IPS-20b (cell line): ENCODE measurements around the gene SH3PXD2B.
"Not testable (repeated sequence)": the region's sequence is repeated elsewhere in the genome, so short reads cannot be mapped to it uniquely, and the experiment has no call there.

ENCODE experiments used
- H3K27ac ChIP-seq: one replicate; pipeline ENCODE4 v1.5.1; 2013; ENCODE audit warnings: low read length
- H3K27me3 ChIP-seq: 2 replicates; pipeline ENCODE4 v1.6.1; 2013; ENCODE audit warnings: mild to moderate bottlenecking, low read length, inconsistent platforms; ENCODE audit not compliant: insufficient read depth
- H3K36me3 ChIP-seq: 2 replicates; pipeline ENCODE4 v1.6.1; 2013; ENCODE audit warnings: low read depth, mild to moderate bottlenecking, inconsistent platforms, low read length, moderate library complexity; ENCODE audit not compliant: insufficient read depth
- H3K4me1 ChIP-seq: 2 replicates; pipeline ENCODE4 v1.6.1; 2013; ENCODE audit warnings: mild to moderate bottlenecking, control low read depth, inconsistent platforms, low read length, moderate library complexity; ENCODE audit not compliant: insufficient read depth
- H3K4me3 ChIP-seq: 2 replicates; pipeline ENCODE4 v1.5.1; 2013; ENCODE audit warnings: mild to moderate bottlenecking, low read length, inconsistent platforms
- H3K9ac ChIP-seq: 2 replicates; pipeline ENCODE4 v1.6.1; 2013; ENCODE audit warnings: low read depth, mild to moderate bottlenecking, inconsistent platforms, low read length, moderate library complexity
- H3K9me3 ChIP-seq: 2 replicates; pipeline ENCODE4 v1.6.1; 2013; ENCODE audit warnings: mild to moderate bottlenecking, low read depth, low read length, inconsistent platforms; ENCODE audit not compliant: insufficient read depth

The SH3PXD2B gene

GRCh38 chr5:172288465-172288864, 165.9 kb downstream of the SH3PXD2B start:
- Histone ChIP-seq H3K9me3 (no peaks in the 10 kb centered on the region), H3K4me3 (no peak overlapping the region), H3K27ac (no peak overlapping the region), H3K9ac (no peak overlapping the region), H3K36me3 (no peaks in the 10 kb centered on the region), H3K4me1 (peaks cover 7% of the 10 kb centered on the region; the same call in 1 of the 2 replicates), H3K27me3 (no peaks in the 10 kb centered on the region; the same call in 1 of the 2 replicates)

- H3K9me3 ChIP-seq, H3K27me3 ChIP-seq, H3K36me3 ChIP-seq, H3K4me3 ChIP-seq, H3K9ac ChIP-seq, H3K4me1 ChIP-seq, H3K27ac ChIP-seq: not testable (repeated sequence)
These were observed 167.2 kb downstream of the SH3PXD2B start for GRCh38 chr5:172287140-172287539.

- no peaks in the 10 kb centered on the region for H3K36me3 ChIP-seq
- H3K9me3 ChIP-seq = no peaks in the 10 kb centered on the region
- H3K4me3 ChIP-seq = peak overlapping the region; percentile 88
- H3K9ac ChIP-seq = peak overlapping the region; percentile 92; the same call in 1 of the 2 replicates
- no peak overlapping the region for H3K27ac ChIP-seq
- no peaks in the 10 kb centered on the region; the same call in 1 of the 2 replicates for H3K27me3 ChIP-seq
- H3K4me1 ChIP-seq = peaks cover 12% of the 10 kb centered on the region; the same call in 1 of the 2 replicates
These were observed 168.8 kb downstream of the SH3PXD2B start for GRCh38 chr5:172285226-172286143.

- Histone ChIP-seq H3K27me3 (no peaks in the 10 kb centered on the region; the same call in 1 of the 2 replicates), H3K36me3 (0 out of 2 replicates have a peak, but pooled peaks cover 2% of the 10 kb centered on the region), H3K27ac (peak overlapping the region; percentile 45), H3K4me1 (peaks cover 12% of the 10 kb centered on the region; the same call in 1 of the 2 replicates), H3K9ac (peak overlapping the region; percentile 92), H3K9me3 (no peaks in the 10 kb centered on the region), H3K4me3 (peak overlapping the region; percentile 88)
These were observed 169.7 kb downstream of the SH3PXD2B start for GRCh38 chr5:172284611-172284980.

- H3K27ac ChIP-seq = peak overlapping the region; percentile 45
- peak overlapping the region; percentile 92 for H3K9ac ChIP-seq
- peaks cover 7% of the 10 kb centered on the region; the same call in 1 of the 2 replicates for H3K36me3 ChIP-seq
- H3K4me3 ChIP-seq = peak overlapping the region; percentile 95
- peaks cover 12% of the 10 kb centered on the region; the same call in 1 of the 2 replicates for H3K4me1 ChIP-seq
- H3K9me3 ChIP-seq = no peaks in the 10 kb centered on the region
- no peaks in the 10 kb centered on the region; the same call in 1 of the 2 replicates for H3K27me3 ChIP-seq
These were observed 170.3 kb downstream of the SH3PXD2B start for GRCh38 chr5:172283862-172284610.

- Histone ChIP-seq H3K9me3 (no peaks in the 10 kb centered on the region), H3K4me1 (peaks cover 12% of the 10 kb centered on the region; the same call in 1 of the 2 replicates), H3K4me3 (peak within 1 kb of the TSS; percentile 95), H3K36me3 (peaks cover 8% of the 10 kb centered on the region; the same call in 1 of the 2 replicates), H3K27me3 (no peaks in the 10 kb centered on the region; the same call in 1 of the 2 replicates), H3K9ac (peak within 1 kb of the TSS; percentile 93), H3K27ac (peak within 1 kb of the TSS; percentile 45)
These were observed 171.1 kb downstream of the SH3PXD2B start, which contains the start of gene UBTD2 for GRCh38 chr5:172283020-172283861. Gene UBTD2, minus strand, starts transcription at chr5:172283764. Its CDS starts 99 bp downstream, at chr5:172283665.

- Histone ChIP-seq H3K9me3 (no peaks in the 10 kb centered on the region), H3K4me1 (peaks cover 12% of the 10 kb centered on the region; the same call in 1 of the 2 replicates), H3K27ac (peak overlapping the region; percentile 41), H3K36me3 (peaks cover 8% of the 10 kb centered on the region; the same call in 1 of the 2 replicates), H3K27me3 (no peaks in the 10 kb centered on the region; the same call in 1 of the 2 replicates), H3K9ac (peak overlapping the region; percentile 93), H3K4me3 (peak overlapping the region; percentile 95)
These were observed 171.9 kb downstream of the SH3PXD2B start for GRCh38 chr5:172282272-172283019.

GRCh38 chr5:172281346-172281745, 173.0 kb downstream of the SH3PXD2B start:
- Histone ChIP-seq H3K36me3 (peaks cover 12% of the 10 kb centered on the region; the same call in 1 of the 2 replicates), H3K9ac (peak overlapping the region; percentile 93; the same call in 1 of the 2 replicates), H3K4me1 (peaks cover 12% of the 10 kb centered on the region; the same call in 1 of the 2 replicates), H3K27ac (no peak overlapping the region), H3K27me3 (no peaks in the 10 kb centered on the region; the same call in 1 of the 2 replicates), H3K9me3 (no peaks in the 10 kb centered on the region), H3K4me3 (peak overlapping the region; percentile 95)

- peak overlapping the region; percentile 95; the same call in 1 of the 2 replicates for H3K4me3 ChIP-seq
- H3K4me1 ChIP-seq = peaks cover 12% of the 10 kb centered on the region; the same call in 1 of the 2 replicates
- peak overlapping the region; percentile 93; the same call in 1 of the 2 replicates for H3K9ac ChIP-seq
- H3K27ac ChIP-seq = no peak overlapping the region
- H3K9me3 ChIP-seq = no peaks in the 10 kb centered on the region
- H3K27me3 ChIP-seq = no peaks in the 10 kb centered on the region; the same call in 1 of the 2 replicates
- peaks cover 14% of the 10 kb centered on the region; the same call in 1 of the 2 replicates for H3K36me3 ChIP-seq
These were observed 173.4 kb downstream of the SH3PXD2B start for GRCh38 chr5:172280929-172281328.

GRCh38 chr5:172280317-172280716, 174.0 kb downstream of the SH3PXD2B start:
- no peak overlapping the region for H3K4me3 ChIP-seq
- H3K36me3 ChIP-seq = peaks cover 14% of the 10 kb centered on the region; the same call in 1 of the 2 replicates
- no peaks in the 10 kb centered on the region; the same call in 1 of the 2 replicates for H3K27me3 ChIP-seq
- H3K27ac ChIP-seq = no peak overlapping the region
- no peaks in the 10 kb centered on the region for H3K9me3 ChIP-seq
- peaks cover 12% of the 10 kb centered on the region for H3K4me1 ChIP-seq
- no peak overlapping the region for H3K9ac ChIP-seq
